HEK293 (cell line): Measurements from ENCODE around the gene DLX2.

Experiments
- CTCF ChIP-seq: fragments of 450-650 bp; formaldehyde crosslinking; IDR thresholded peaks from 2 replicates; pipeline ENCODE4 v1.5.1; 2016; ENCODE audit warnings: missing biosample characterization, missing genetic modification characterization
- OVOL3 ChIP-seq: fragments of 450-650 bp; formaldehyde crosslinking; IDR thresholded peaks from 2 replicates; pipeline ENCODE4 v1.5.1; 2016; ENCODE audit warnings: missing biosample characterization, missing genetic modification characterization
- PATZ1 ChIP-seq: fragments of 450-650 bp; formaldehyde crosslinking; IDR thresholded peaks from 2 replicates; pipeline ENCODE4 v1.5.1; 2016; ENCODE audit warnings: missing biosample characterization, missing genetic modification characterization
- PBX3 ChIP-seq: sonication (generic); formaldehyde crosslinking; IDR thresholded peaks from 2 replicates; pipeline ENCODE4 v1.8.1; 2022; ENCODE audit warnings: mild to moderate bottlenecking, moderate library complexity, missing genetic modification reagents
- ZNF266 ChIP-seq: fragments of 450-650 bp; formaldehyde crosslinking; IDR thresholded peaks from 2 replicates; pipeline ENCODE4 v1.5.1; 2016; ENCODE audit warnings: missing biosample characterization, missing genetic modification characterization, low read depth
- ZNF274 ChIP-seq, 2 experiments: fragments of 200-500 bp in 1 of 2; fragments of 450-650 bp in 1 of 2; sonication (Bioruptor generic) in 1 of 2; formaldehyde crosslinking in 1 of 2; IDR thresholded peaks; 2 replicates each; pipeline versions ENCODE4 v1.5.1 to v1.6.1; 2014 to 2016; ENCODE audit warnings: borderline replicate concordance in 1 of 2, inconsistent platforms in 1 of 2, low read length in 1 of 2, missing biosample characterization in 1 of 2, missing genetic modification characterization in 1 of 2
- ZNF654 ChIP-seq: fragments of 450-650 bp; formaldehyde crosslinking; IDR thresholded peaks from 2 replicates; pipeline ENCODE4 v1.5.1; 2016; ENCODE audit warnings: low read depth, missing biosample characterization, missing genetic modification characterization
- ZNF677 ChIP-seq: fragments of 450-650 bp; IDR thresholded peaks from 2 replicates; pipeline ENCODE4 v1.5.0; 2018; ENCODE audit warnings: missing biosample characterization, mild to moderate bottlenecking, missing genetic modification characterization, moderate library complexity

GRCh38 chr2:172109256-172109987 lies 6.7 kb upstream of the DLX2 start:
- TF ChIP-seq ZNF654: no peak
- TF ChIP-seq PATZ1 (tag by site-specific recombination): no peak
- TF ChIP-seq PBX3: no peak
- no peak for TF ChIP-seq OVOL3
- TF ChIP-seq CTCF (tag by site-specific recombination): no peak
- no peak for TF ChIP-seq ZNF677 (tag by site-specific recombination)
- no peak for TF ChIP-seq ZNF266 (tag by site-specific recombination)
- no peak for TF ChIP-seq ZNF274 (IDR thresholded peaks at IDR 0.05; ENCODE audit: low read length)
- TF ChIP-seq ZNF274 (tag by site-specific recombination; IDR thresholded peaks at IDR 0.05; ENCODE audit: borderline replicate concordance): no peak
